ENCODE data around the gene ACOT9.

DNA sequence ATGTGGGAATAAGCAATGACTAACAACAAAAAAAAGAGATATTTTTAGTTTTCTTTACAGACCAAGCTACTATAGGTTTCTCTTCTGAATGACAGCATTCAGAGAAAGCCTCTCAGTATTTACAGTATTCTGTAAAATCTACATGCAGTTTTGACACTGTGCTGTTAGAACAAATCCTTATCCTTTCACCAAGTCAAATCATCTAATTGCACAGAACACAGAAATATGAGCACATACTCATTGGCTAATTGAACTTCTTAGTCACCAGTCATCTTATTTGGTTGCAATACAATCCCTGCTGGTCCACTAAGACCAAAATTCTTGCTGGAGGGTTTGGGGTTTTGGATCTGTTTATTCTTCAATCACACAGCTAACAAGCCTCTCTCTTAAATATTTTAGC, 5.7 kb downstream of the ACOT9 start:
- TF ChIP-seq CEBPB (IDR thresholded peaks at IDR 0.05) (no peak), TCF12 (IDR thresholded peaks at IDR 0.05; ENCODE audit: low read depth) (no peak)

All from Ishikawa (cell line).